Smooth muscle cell (in vitro differentiated cells): ENCODE data around the gene RAG2. TPM values are rescaled to one million over a fixed set of nuclear protein-coding genes. Genes with fewer than 3 reads are reported as not detected.
"Not testable (repeated sequence)": the region's sequence is repeated elsewhere in the genome, so short reads cannot be mapped to it uniquely, and the experiment has no call there.

ENCODE experiments used
- DNase-seq: peaks from one replicate; lab custom pipeline; 2025; ENCODE audit not compliant: unreplicated experiment; lab: John Stamatoyannopoulos, UW
- H2AFZ ChIP-seq: fragments of 200-600 bp; sonication (generic); 2 replicates; pipeline ENCODE4 v1.6.0; 2016; ENCODE audit warnings: antibody characterized with exemption, low read depth, mild to moderate bottlenecking
- H3F3A ChIP-seq: fragments of 200-600 bp; sonication (generic); 2 replicates; pipeline ENCODE4 v1.6.0; 2017; ENCODE audit warnings: antibody characterized with exemption, low read depth
- H3K27ac ChIP-seq: fragments of 200-600 bp; sonication (generic); 2 replicates; pipeline ENCODE4 v1.5.1; 2016; ENCODE audit warnings: low read depth, mild to moderate bottlenecking
- H3K27me3 ChIP-seq: fragments of 200-600 bp; sonication (generic); 2 replicates; pipeline ENCODE4 v1.6.1; 2016; ENCODE audit warnings: low read depth, mild to moderate bottlenecking
- H3K36me3 ChIP-seq: fragments of 200-600 bp; sonication (generic); 2 replicates; pipeline ENCODE4 v1.5.1; 2016; ENCODE audit warnings: low read depth
- H3K4me1 ChIP-seq: fragments of 200-600 bp; sonication (generic); 2 replicates; pipeline ENCODE4 v1.5.1; 2016; ENCODE audit warnings: low read depth
- H3K4me2 ChIP-seq: fragments of 200-600 bp; sonication (generic); 2 replicates; pipeline ENCODE4 v1.6.0; 2016; ENCODE audit warnings: mild to moderate bottlenecking
- H3K4me3 ChIP-seq: fragments of 200-600 bp; sonication (generic); 2 replicates; pipeline ENCODE4 v1.5.1; 2016; ENCODE audit warnings: mild to moderate bottlenecking
- H3K79me2 ChIP-seq: fragments of 200-600 bp; sonication (generic); 2 replicates; pipeline ENCODE4 v1.6.0; 2016; ENCODE audit warnings: low read depth, mild to moderate bottlenecking
- H3K9ac ChIP-seq: fragments of 200-600 bp; sonication (generic); 2 replicates; pipeline ENCODE4 v1.6.0; 2016; ENCODE audit warnings: low read depth
- H3K9me3 ChIP-seq: fragments of 200-600 bp; sonication (generic); replicated peaks from 2 replicates; pipeline ENCODE4 v1.5.1; 2016; ENCODE audit warnings: low read depth
- H4K20me1 ChIP-seq: fragments of 200-600 bp; sonication (generic); 2 replicates; pipeline ENCODE4 v1.6.0; 2016; ENCODE audit warnings: low read depth
- CTCF ChIP-seq: fragments of 200-600 bp; sonication (generic); IDR thresholded peaks from 2 replicates; pipeline ENCODE4 v1.5.1; 2017; ENCODE audit warnings: borderline replicate concordance, mild to moderate bottlenecking, antibody characterized with exemption; ENCODE audit not compliant: insufficient read depth, poor library complexity, severe bottlenecking
- WGBS: methylation state at CpG from one replicate; pipeline ENCODE4 v1.1.7; 2016; ENCODE audit warnings: low lambda C conversion rate; 5-methylcytosine and 5-hydroxymethylcytosine counted together
- polyA plus RNA-seq: library from polyadenylated mRNA; unstranded; fragments of >200 nt; fragmentation: Nextera tagmentation; extraction: Ambion mirVana; gene quantifications from 2 replicates; pipeline ENCODE4 v1.2.1, GENCODE V29; 2016
- total RNA-seq: library from RNA; depleted of rRNA; stranded (reverse); fragments of >200 nt; gene quantifications from 2 replicates; pipeline ENCODE4 v1.2.3, GENCODE V29; 2014

Gene RAG2
- total and polyA plus RNA-seq, 2 experiments from 2014 or later = not detected

GRCh38 chr11:36564376-36565030 is 33.5 kb downstream of the RAG2 start:
- H3K4me3 ChIP-seq = peak overlapping the region; percentile 52
- no peak overlapping the region for H3K27ac ChIP-seq
- no peaks in the 10 kb centered on the region for H3K79me2 ChIP-seq
- H4K20me1 ChIP-seq = no peaks in the 10 kb centered on the region
- TF ChIP-seq CTCF = peak; percentile 73
- peak overlapping the region; percentile 76 for H2AFZ ChIP-seq
- no peaks in the 10 kb centered on the region for H3K27me3 ChIP-seq
- H3K36me3 ChIP-seq = no peaks in the 10 kb centered on the region
- DNase-seq = no peak
- H3K4me2 ChIP-seq = peak overlapping the region; percentile 91
- no peaks in the 10 kb centered on the region for H3K9me3 ChIP-seq
- H3K4me1 ChIP-seq = peaks cover 6% of the 10 kb centered on the region
- WGBS = 27% methylated on average over 15 of the region's 15 CpGs
- H3K9ac ChIP-seq = no peak overlapping the region
- H3F3A ChIP-seq = no peaks in the 10 kb centered on the region

- Histone ChIP-seq H3F3A (no peaks in the 10 kb centered on the region), H3K79me2 (no peaks in the 10 kb centered on the region), H3K4me1 (no peaks in the 10 kb centered on the region), H3K4me3 (no peak overlapping the region), H3K27me3 (no peaks in the 10 kb centered on the region), H3K9ac (no peak overlapping the region), H3K27ac (no peak overlapping the region), H4K20me1 (no peaks in the 10 kb centered on the region), H3K9me3 (no peaks in the 10 kb centered on the region), H3K36me3 (no peaks in the 10 kb centered on the region), H3K4me2 (no peak overlapping the region), H2AFZ (no peak overlapping the region)
- WGBS = 88% methylated on average over 4 of the region's 4 CpGs
- no peak for TF ChIP-seq CTCF
- DNase-seq = no peak
Observed at GRCh38 chr11:36558571-36559413, 39.2 kb downstream of the RAG2 start.

- Histone ChIP-seq H3K4me1 (no peaks in the 10 kb centered on the region), H2AFZ (no peak overlapping the region), H3K9ac (no peak overlapping the region), H3F3A (no peaks in the 10 kb centered on the region), H3K9me3 (no peaks in the 10 kb centered on the region), H4K20me1 (no peaks in the 10 kb centered on the region), H3K4me3 (no peak overlapping the region), H3K79me2 (no peaks in the 10 kb centered on the region), H3K36me3 (no peaks in the 10 kb centered on the region), H3K27ac (no peak overlapping the region), H3K4me2 (no peak overlapping the region), H3K27me3 (no peaks in the 10 kb centered on the region)
- no peak for DNase-seq
- no peak for TF ChIP-seq CTCF
Observed at GRCh38 chr11:36557991-36558390, 40.0 kb downstream of the RAG2 start.

- H3F3A ChIP-seq, H3K27ac ChIP-seq, H3K4me3 ChIP-seq, H2AFZ ChIP-seq, DNase-seq, H3K4me2 ChIP-seq, H3K4me1 ChIP-seq, H3K9me3 ChIP-seq, H3K27me3 ChIP-seq, H4K20me1 ChIP-seq, H3K36me3 ChIP-seq, H3K9ac ChIP-seq, H3K79me2 ChIP-seq: not testable (repeated sequence)
- WGBS = 85% methylated on average over 15 of the region's 17 CpGs
Observed at GRCh38 chr11:36557390-36557789, 40.6 kb downstream of the RAG2 start.
